Measurements from ENCODE around the gene MGAT5B. TPM values are rescaled to one million over a fixed set of nuclear protein-coding genes. Genes with fewer than 3 reads are reported as not detected.

The MGAT5B gene
- total and polyA plus RNA-seq, 2 experiments from 2014 or later, result 0.11 to 0.16 TPM

DNA sequence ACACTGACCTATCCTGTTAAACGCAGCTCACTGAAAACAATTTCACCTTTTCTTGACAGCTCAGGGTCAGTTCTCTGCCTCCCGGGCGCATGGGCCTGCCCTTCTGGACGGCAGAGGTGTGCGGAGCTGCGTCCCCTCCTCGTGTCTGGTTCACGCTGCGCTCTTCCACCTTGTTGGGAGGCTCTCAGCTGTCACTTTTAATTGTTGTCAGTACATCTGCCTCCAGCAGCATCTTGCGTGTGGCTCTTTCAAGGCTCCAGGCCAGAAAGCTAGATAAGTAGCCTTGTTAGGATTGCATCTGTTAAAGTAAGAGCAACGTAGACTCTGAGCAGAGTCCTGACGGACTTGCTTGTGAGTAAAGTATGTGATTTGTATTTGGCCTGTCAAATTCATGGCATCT, 59.4 kb downstream of the MGAT5B start:
- WGBS, 2 experiments (ENCODE audit: low coverage in 1 of 2, low lambda C conversion rate in 2 of 2, missing lambda C conversion rate in 2 of 2), result 82 to 85% methylated on average over 12 of the region's 12 CpGs
- TF ChIP-seq EZH2 (IDR thresholded peaks at IDR 0.05; ENCODE audit: insufficient read depth, poor library complexity, severe bottlenecking) (no peak), EZH2phosphoT487 (IDR thresholded peaks at IDR 0.05; ENCODE audit: insufficient read depth, low read depth) (no peak)
- H3K4me1 ChIP-seq (ENCODE audit: insufficient read depth), result no peaks in the 10 kb centered on the region
- no peaks in the 10 kb centered on the region for H3K36me3 ChIP-seq (ENCODE audit: low read depth)
- H3K9ac ChIP-seq, result no peak overlapping the region
- H3K27me3 ChIP-seq (replicated peaks; ENCODE audit: insufficient read depth), result peaks cover 11% of the 10 kb centered on the region; the same call in 1 of the 2 replicates
- no peaks in the 10 kb centered on the region for H3K9me3 ChIP-seq (ENCODE audit: low read depth)
- H3F3A ChIP-seq (ENCODE audit: insufficient read depth), result no peaks in the 10 kb centered on the region
- H3K79me2 ChIP-seq (ENCODE audit: insufficient read depth), result no peaks in the 10 kb centered on the region
- H3K9me2 ChIP-seq (ENCODE audit: insufficient read depth), result no peaks in the 10 kb centered on the region
- no peak overlapping the region for H3K27ac ChIP-seq
- H3K4me2 ChIP-seq (ENCODE audit: unreplicated experiment), result no peak overlapping the region
- no peak overlapping the region for H3K4me3 ChIP-seq
- in situ Hi-C loops (cut with MboI), result no loop called here
- no peak overlapping the region for H2AFZ ChIP-seq
- no peak for DNase-seq
- no peaks in the 10 kb centered on the region for H4K20me1 ChIP-seq (ENCODE audit: insufficient read depth)

GRCh38 chr17:76927982-76928381, 59.8 kb downstream of the MGAT5B start:
- no peaks in the 10 kb centered on the region for H4K20me1 ChIP-seq (ENCODE audit: insufficient read depth)
- no peaks in the 10 kb centered on the region for H3K79me2 ChIP-seq (ENCODE audit: insufficient read depth)
- H3K9ac ChIP-seq, result no peak overlapping the region
- H3F3A ChIP-seq (ENCODE audit: insufficient read depth), result no peaks in the 10 kb centered on the region
- no peaks in the 10 kb centered on the region for H3K36me3 ChIP-seq (ENCODE audit: low read depth)
- H2AFZ ChIP-seq, result no peak overlapping the region
- H3K9me2 ChIP-seq (ENCODE audit: insufficient read depth), result no peaks in the 10 kb centered on the region
- WGBS, 2 experiments (ENCODE audit: low coverage in 1 of 2, low lambda C conversion rate in 2 of 2, missing lambda C conversion rate in 2 of 2), result 63 to 64% methylated on average over 4 of the region's 4 CpGs
- in situ Hi-C loops (cut with MboI), result no loop called here
- peaks cover 11% of the 10 kb centered on the region; the same call in 1 of the 2 replicates for H3K27me3 ChIP-seq (replicated peaks; ENCODE audit: insufficient read depth)
- no peak overlapping the region for H3K27ac ChIP-seq
- no peak overlapping the region for H3K4me2 ChIP-seq (ENCODE audit: unreplicated experiment)
- TF ChIP-seq EZH2phosphoT487 (IDR thresholded peaks at IDR 0.05; ENCODE audit: insufficient read depth, low read depth), result no peak
- no peak for TF ChIP-seq EZH2 (IDR thresholded peaks at IDR 0.05; ENCODE audit: insufficient read depth, poor library complexity, severe bottlenecking)
- H3K4me3 ChIP-seq, result no peak overlapping the region
- no peaks in the 10 kb centered on the region for H3K4me1 ChIP-seq (ENCODE audit: insufficient read depth)
- H3K9me3 ChIP-seq (ENCODE audit: low read depth), result no peaks in the 10 kb centered on the region
- no peak for DNase-seq

DNA sequence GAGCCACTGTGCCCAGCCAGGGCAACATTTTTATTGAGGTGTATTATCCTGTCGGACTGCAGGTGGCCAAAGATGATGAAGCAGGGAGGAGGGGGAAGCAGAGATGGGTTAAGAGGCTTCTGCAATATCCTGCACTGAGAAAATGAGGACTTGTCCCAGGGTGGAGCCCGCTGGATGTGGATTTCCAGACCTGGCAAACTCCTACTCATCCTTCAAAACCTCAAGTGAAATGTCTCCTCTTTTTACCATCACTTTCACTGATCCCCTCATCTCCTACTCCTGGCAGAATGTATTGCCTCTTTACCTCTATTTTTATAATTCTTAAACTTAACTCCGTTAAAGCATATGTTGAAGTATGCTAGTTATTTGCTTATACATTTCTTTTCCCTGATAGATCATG, 60.9 kb downstream of the MGAT5B start:
- no peaks in the 10 kb centered on the region for H4K20me1 ChIP-seq (ENCODE audit: insufficient read depth)
- H3K27ac ChIP-seq, result no peak overlapping the region
- H3K4me2 ChIP-seq (ENCODE audit: unreplicated experiment), result no peak overlapping the region
- no peaks in the 10 kb centered on the region for H3K9me3 ChIP-seq (ENCODE audit: low read depth)
- TF ChIP-seq EZH2 (IDR thresholded peaks at IDR 0.05; ENCODE audit: insufficient read depth, poor library complexity, severe bottlenecking) (no peak), EZH2phosphoT487 (IDR thresholded peaks at IDR 0.05; ENCODE audit: insufficient read depth, low read depth) (no peak)
- H3K79me2 ChIP-seq (ENCODE audit: insufficient read depth), result no peaks in the 10 kb centered on the region
- in situ Hi-C loops (cut with MboI), result no loop called here
- H3K27me3 ChIP-seq (replicated peaks; ENCODE audit: insufficient read depth), result peaks cover 15% of the 10 kb centered on the region
- H2AFZ ChIP-seq, result no peak overlapping the region
- no peaks in the 10 kb centered on the region for H3K4me1 ChIP-seq (ENCODE audit: insufficient read depth)
- H3F3A ChIP-seq (ENCODE audit: insufficient read depth), result no peaks in the 10 kb centered on the region
- no peaks in the 10 kb centered on the region for H3K9me2 ChIP-seq (ENCODE audit: insufficient read depth)
- no peak for DNase-seq
- no peak overlapping the region for H3K4me3 ChIP-seq
- WGBS, 2 experiments (ENCODE audit: low coverage in 1 of 2, low lambda C conversion rate in 2 of 2, missing lambda C conversion rate in 2 of 2), result 72 to 73% methylated on average over 3 of the region's 3 CpGs
- H3K36me3 ChIP-seq (ENCODE audit: low read depth), result no peaks in the 10 kb centered on the region
- no peak overlapping the region for H3K9ac ChIP-seq

DNA sequence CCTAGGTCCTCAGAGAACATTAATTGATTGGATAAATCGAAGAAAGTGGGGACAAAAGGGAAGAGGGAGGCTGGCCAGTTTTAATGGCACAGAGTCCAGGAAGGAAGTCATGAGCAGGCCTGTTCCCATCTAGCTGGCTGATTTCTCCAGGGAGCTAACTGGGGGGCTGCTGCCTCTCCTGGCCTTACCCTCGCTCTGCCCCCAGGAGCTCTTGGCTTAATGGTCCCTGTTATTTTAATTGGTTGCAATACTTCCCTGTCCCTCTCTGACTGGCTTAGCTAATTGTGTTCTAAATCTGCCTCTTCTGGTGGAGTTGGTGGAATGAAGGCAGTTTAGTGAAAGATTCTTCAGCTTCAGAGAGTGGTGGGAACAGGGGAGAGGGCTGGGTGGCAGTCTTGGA, 61.4 kb downstream of the MGAT5B start:
- H4K20me1 ChIP-seq (ENCODE audit: insufficient read depth), result no peaks in the 10 kb centered on the region
- 18 to 19% methylated on average over 2 of the region's 2 CpGs for WGBS, 2 experiments (ENCODE audit: low coverage in 1 of 2, low lambda C conversion rate in 2 of 2, missing lambda C conversion rate in 2 of 2)
- H3K4me1 ChIP-seq (ENCODE audit: insufficient read depth), result no peaks in the 10 kb centered on the region
- H3K36me3 ChIP-seq (ENCODE audit: low read depth), result no peaks in the 10 kb centered on the region
- in situ Hi-C loops (cut with MboI), result no loop called here
- no peaks in the 10 kb centered on the region for H3K79me2 ChIP-seq (ENCODE audit: insufficient read depth)
- no peak overlapping the region for H3K4me3 ChIP-seq
- no peak overlapping the region for H2AFZ ChIP-seq
- no peak overlapping the region for H3K9ac ChIP-seq
- no peak overlapping the region for H3K27ac ChIP-seq
- H3K4me2 ChIP-seq (ENCODE audit: unreplicated experiment), result no peak overlapping the region
- no peak for TF ChIP-seq EZH2 (IDR thresholded peaks at IDR 0.05; ENCODE audit: insufficient read depth, poor library complexity, severe bottlenecking)
- TF ChIP-seq EZH2phosphoT487 (IDR thresholded peaks at IDR 0.05; ENCODE audit: insufficient read depth, low read depth), result no peak
- H3K9me2 ChIP-seq (ENCODE audit: insufficient read depth), result no peaks in the 10 kb centered on the region
- DNase-seq, result no peak
- peaks cover 15% of the 10 kb centered on the region for H3K27me3 ChIP-seq (replicated peaks; ENCODE audit: insufficient read depth)
- H3F3A ChIP-seq (ENCODE audit: insufficient read depth), result no peaks in the 10 kb centered on the region
- no peaks in the 10 kb centered on the region for H3K9me3 ChIP-seq (ENCODE audit: low read depth)

GRCh38 chr17:76930107-76930506, 61.9 kb downstream of the MGAT5B start:
- H2AFZ ChIP-seq, result no peak overlapping the region
- H3K27me3 ChIP-seq (replicated peaks; ENCODE audit: insufficient read depth), result peaks cover 19% of the 10 kb centered on the region
- H4K20me1 ChIP-seq (ENCODE audit: insufficient read depth), result no peaks in the 10 kb centered on the region
- H3K9ac ChIP-seq, result no peak overlapping the region
- 45 to 47% methylated on average over 6 of the region's 6 CpGs for WGBS, 2 experiments (ENCODE audit: low coverage in 1 of 2, low lambda C conversion rate in 2 of 2, missing lambda C conversion rate in 2 of 2)
- H3K4me2 ChIP-seq (ENCODE audit: unreplicated experiment), result no peak overlapping the region
- no peak overlapping the region for H3K4me3 ChIP-seq
- H3F3A ChIP-seq (ENCODE audit: insufficient read depth), result no peaks in the 10 kb centered on the region
- in situ Hi-C loops (cut with MboI), result no loop called here
- no peak for TF ChIP-seq EZH2phosphoT487 (IDR thresholded peaks at IDR 0.05; ENCODE audit: insufficient read depth, low read depth)
- DNase-seq, result no peak
- H3K79me2 ChIP-seq (ENCODE audit: insufficient read depth), result no peaks in the 10 kb centered on the region
- no peak overlapping the region for H3K27ac ChIP-seq
- no peaks in the 10 kb centered on the region for H3K4me1 ChIP-seq (ENCODE audit: insufficient read depth)
- no peaks in the 10 kb centered on the region for H3K9me2 ChIP-seq (ENCODE audit: insufficient read depth)
- H3K36me3 ChIP-seq (ENCODE audit: low read depth), result no peaks in the 10 kb centered on the region
- H3K9me3 ChIP-seq (ENCODE audit: low read depth), result no peaks in the 10 kb centered on the region
